Hepatocyte (in vitro differentiated cells): Measurements from ENCODE around the gene SIAH3. TPM values are rescaled to one million over a fixed set of nuclear protein-coding genes. Genes with fewer than 3 reads are reported as not detected.

Experiments
- DNase-seq: peaks from one replicate; pipeline ENCODE4 v3.0.0-alpha.2; 2016; ENCODE audit warnings: low spot score
- H2AFZ ChIP-seq: fragments of 200-600 bp; sonication (generic); 2 replicates; pipeline ENCODE4 v1.6.0; 2016; ENCODE audit warnings: antibody characterized with exemption, mild to moderate bottlenecking
- H3K27ac ChIP-seq: fragments of 200-600 bp; sonication (generic); 2 replicates; pipeline ENCODE4 v1.5.1; 2016; ENCODE audit warnings: mild to moderate bottlenecking
- H3K27me3 ChIP-seq: fragments of 200-600 bp; sonication (generic); 2 replicates; pipeline ENCODE4 v1.6.1; 2016
- H3K36me3 ChIP-seq: fragments of 200-600 bp; sonication (generic); replicated peaks from 2 replicates; pipeline ENCODE4 v1.5.1; 2016; ENCODE audit warnings: low read depth; ENCODE audit not compliant: insufficient read depth
- H3K4me1 ChIP-seq: fragments of 200-600 bp; sonication (generic); 2 replicates; pipeline ENCODE4 v1.5.1; 2016; ENCODE audit warnings: mild to moderate bottlenecking, moderate library complexity; ENCODE audit not compliant: insufficient read depth
- H3K4me2 ChIP-seq: fragments of 200-600 bp; sonication (generic); 2 replicates; pipeline ENCODE4 v1.6.0; 2016
- H3K4me3 ChIP-seq: fragments of 200-600 bp; sonication (generic); 2 replicates; pipeline ENCODE4 v1.5.1; 2016; ENCODE audit warnings: mild to moderate bottlenecking
- H3K79me2 ChIP-seq: fragments of 200-600 bp; sonication (generic); 2 replicates; pipeline ENCODE4 v1.6.0; 2017; ENCODE audit warnings: mild to moderate bottlenecking
- H3K9me2 ChIP-seq: fragments of 200-600 bp; sonication (generic); replicated peaks from 2 replicates; pipeline ENCODE4 v1.6.0; 2017; ENCODE audit warnings: mild to moderate bottlenecking; ENCODE audit not compliant: insufficient read depth
- H3K9me3 ChIP-seq: fragments of 200-600 bp; sonication (generic); 2 replicates; pipeline ENCODE4 v1.5.1; 2016; ENCODE audit warnings: low read depth, mild to moderate bottlenecking
- H4K20me1 ChIP-seq: fragments of 200-600 bp; sonication (generic); 2 replicates; pipeline ENCODE4 v1.6.0; 2016; ENCODE audit warnings: mild to moderate bottlenecking; ENCODE audit not compliant: insufficient read depth, poor library complexity, severe bottlenecking
- EZH2 ChIP-seq: fragments of 200-600 bp; sonication (generic); IDR thresholded peaks from 2 replicates; pipeline ENCODE4 v1.6.1; 2016; ENCODE audit warnings: antibody characterized with exemption, mild to moderate bottlenecking, borderline replicate concordance
- EZH2phosphoT487 ChIP-seq: fragments of 200-600 bp; sonication (generic); IDR thresholded peaks from one replicate; pipeline ENCODE4 v1.6.1; 2018; ENCODE audit warnings: antibody characterized with exemption, mild to moderate bottlenecking, low read depth, moderate library complexity; ENCODE audit not compliant: unreplicated experiment, severe bottlenecking
- WGBS: methylation state at CpG from one replicate; pipeline ENCODE4 v1.1.6; 2016; ENCODE audit warnings: low lambda C conversion rate; ENCODE audit errors: missing lambda C conversion rate; 5-methylcytosine and 5-hydroxymethylcytosine counted together
- polyA plus RNA-seq: library from polyadenylated mRNA; unstranded; fragments of >200 nt; fragmentation: Nextera tagmentation; extraction: Ambion mirVana; gene quantifications from 2 replicates; pipeline ENCODE4 v1.2.1, GENCODE V29; 2016
- total RNA-seq: library from RNA; depleted of rRNA; stranded (reverse); fragments of >200 nt; gene quantifications from 2 replicates; pipeline ENCODE4 v1.2.3, GENCODE V29; 2014
- TF ChIP-seq, protein P1 (sequence below): fragments of 200-600 bp; sonication (generic); IDR thresholded peaks from 2 replicates; pipeline ENCODE4 v1.5.1; 2016; ENCODE audit warnings: antibody characterized with exemption, mild to moderate bottlenecking; ENCODE audit not compliant: poor library complexity

The SIAH3 gene
- total and polyA plus RNA-seq, 2 experiments from 2014 or later = 0.23 TPM; not detected in 1

DNA sequence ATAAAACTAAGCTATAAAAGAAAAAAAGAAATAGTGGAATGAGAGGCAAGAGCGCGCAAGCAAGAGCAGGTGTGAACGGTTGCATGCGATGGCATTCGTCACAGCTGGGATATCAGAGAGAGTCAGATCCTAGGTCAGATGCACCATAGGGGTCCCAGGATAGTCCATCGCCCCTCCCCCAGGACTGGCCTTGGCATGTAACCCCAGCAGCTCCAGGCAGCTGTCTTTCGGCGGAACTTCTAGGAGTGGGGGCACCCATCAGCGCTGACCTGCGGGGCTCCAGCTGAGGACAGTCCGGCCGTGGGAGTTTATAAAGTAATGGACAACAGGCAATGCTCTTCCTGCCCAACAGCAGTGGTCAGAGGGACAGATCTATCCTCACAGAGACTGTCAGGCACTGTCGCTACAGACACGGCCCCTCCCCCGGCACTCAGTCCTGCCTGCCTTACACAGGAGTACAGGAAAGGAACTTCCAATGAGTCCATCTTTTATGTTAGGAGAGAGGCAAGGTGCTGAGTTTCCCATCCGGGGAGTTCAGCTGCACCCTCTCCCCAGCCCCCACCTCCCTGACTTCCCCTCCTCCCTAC is 1.4 kb downstream of the SIAH3 start:
- DNase-seq = no peak

GRCh38 chr13:45849408-45849807 is 2.1 kb downstream of the SIAH3 start:
- peaks cover 7% of the 10 kb centered on the region for H3K4me1 ChIP-seq
- no peak overlapping the region for H3K27ac ChIP-seq
- H4K20me1 ChIP-seq = no peaks in the 10 kb centered on the region
- no peak overlapping the region for H3K4me3 ChIP-seq
- DNase-seq = no peak
- no peaks in the 10 kb centered on the region for H3K9me3 ChIP-seq
- peaks cover 62% of the 10 kb centered on the region for H3K27me3 ChIP-seq
- 75% methylated on average over 2 of the region's 2 CpGs for WGBS
- TF ChIP-seq, protein P1, sequence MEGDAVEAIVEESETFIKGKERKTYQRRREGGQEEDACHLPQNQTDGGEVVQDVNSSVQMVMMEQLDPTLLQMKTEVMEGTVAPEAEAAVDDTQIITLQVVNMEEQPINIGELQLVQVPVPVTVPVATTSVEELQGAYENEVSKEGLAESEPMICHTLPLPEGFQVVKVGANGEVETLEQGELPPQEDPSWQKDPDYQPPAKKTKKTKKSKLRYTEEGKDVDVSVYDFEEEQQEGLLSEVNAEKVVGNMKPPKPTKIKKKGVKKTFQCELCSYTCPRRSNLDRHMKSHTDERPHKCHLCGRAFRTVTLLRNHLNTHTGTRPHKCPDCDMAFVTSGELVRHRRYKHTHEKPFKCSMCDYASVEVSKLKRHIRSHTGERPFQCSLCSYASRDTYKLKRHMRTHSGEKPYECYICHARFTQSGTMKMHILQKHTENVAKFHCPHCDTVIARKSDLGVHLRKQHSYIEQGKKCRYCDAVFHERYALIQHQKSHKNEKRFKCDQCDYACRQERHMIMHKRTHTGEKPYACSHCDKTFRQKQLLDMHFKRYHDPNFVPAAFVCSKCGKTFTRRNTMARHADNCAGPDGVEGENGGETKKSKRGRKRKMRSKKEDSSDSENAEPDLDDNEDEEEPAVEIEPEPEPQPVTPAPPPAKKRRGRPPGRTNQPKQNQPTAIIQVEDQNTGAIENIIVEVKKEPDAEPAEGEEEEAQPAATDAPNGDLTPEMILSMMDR = no peak
- TF ChIP-seq EZH2phosphoT487 (no peak), EZH2 (no peak)
- no peaks in the 10 kb centered on the region for H3K9me2 ChIP-seq
- no peak overlapping the region for H3K4me2 ChIP-seq
- H2AFZ ChIP-seq = no peak overlapping the region
- no peaks in the 10 kb centered on the region for H3K79me2 ChIP-seq
- H3K36me3 ChIP-seq = no peaks in the 10 kb centered on the region

More for the DNA sequence above, 1.4 kb downstream of the SIAH3 start:
- peaks cover 62% of the 10 kb centered on the region for H3K27me3 ChIP-seq
- no peaks in the 10 kb centered on the region for H3K36me3 ChIP-seq
- H3K4me1 ChIP-seq = peaks cover 7% of the 10 kb centered on the region
- no peak for TF ChIP-seq EZH2phosphoT487
- TF ChIP-seq, protein P1 = no peak
- H3K4me3 ChIP-seq = no peak overlapping the region
- H3K9me2 ChIP-seq = no peaks in the 10 kb centered on the region
- H2AFZ ChIP-seq = no peak overlapping the region
- no peaks in the 10 kb centered on the region for H4K20me1 ChIP-seq
- peak overlapping the region; percentile 85 for H3K4me2 ChIP-seq
- H3K79me2 ChIP-seq = no peaks in the 10 kb centered on the region
- H3K9me3 ChIP-seq = no peaks in the 10 kb centered on the region
- no peak overlapping the region for H3K27ac ChIP-seq
- WGBS = 49% methylated on average over 14 of the region's 16 CpGs

- no peak overlapping the region for H3K4me2 ChIP-seq
- no peaks in the 10 kb centered on the region for H3K36me3 ChIP-seq
- 57% methylated on average over 13 of the region's 13 CpGs for WGBS
- H3K79me2 ChIP-seq = no peaks in the 10 kb centered on the region
- H3K9me2 ChIP-seq = no peaks in the 10 kb centered on the region
- peaks cover 49% of the 10 kb centered on the region for H3K27me3 ChIP-seq
- H3K4me1 ChIP-seq = peaks cover 7% of the 10 kb centered on the region
- peak; percentile 16 for DNase-seq
- no peaks in the 10 kb centered on the region for H3K9me3 ChIP-seq
- no peak overlapping the region for H3K4me3 ChIP-seq
- no peak overlapping the region for H2AFZ ChIP-seq
- H3K27ac ChIP-seq = no peak overlapping the region
- TF ChIP-seq EZH2 = no peak
- no peaks in the 10 kb centered on the region for H4K20me1 ChIP-seq
Measured at GRCh38 chr13:45847554-45848224, 3.9 kb downstream of the SIAH3 start.

- DNase-seq = no peak
- Histone ChIP-seq H3K27ac (no peak overlapping the region), H3K4me2 (no peak overlapping the region), H3K36me3 (no peaks in the 10 kb centered on the region), H4K20me1 (no peaks in the 10 kb centered on the region), H3K9me3 (no peaks in the 10 kb centered on the region), H3K79me2 (no peaks in the 10 kb centered on the region), H3K4me1 (peaks cover 7% of the 10 kb centered on the region), H3K9me2 (no peaks in the 10 kb centered on the region), H3K27me3 (peaks cover 39% of the 10 kb centered on the region), H2AFZ (no peak overlapping the region), H3K4me3 (no peak overlapping the region)
- WGBS = 92% methylated on average over 8 of the region's 8 CpGs
- TF ChIP-seq EZH2phosphoT487 = no peak
- no peak for TF ChIP-seq EZH2
- TF ChIP-seq, protein P1 = no peak
Measured at GRCh38 chr13:45846681-45847080, 4.9 kb downstream of the SIAH3 start.
